H1 (cell line): ENCODE results near the gene HS3ST5.

ENCODE experiments used
- CREB1 ChIP-seq: IDR thresholded peaks from 2 replicates; pipeline ENCODE4 v1.6.1; 2012; ENCODE audit warnings: inconsistent platforms
- EP300 ChIP-seq, 2 experiments: IDR thresholded peaks; 1 replicate in 1 of 2; 2 replicates in 1 of 2; pipeline ENCODE4 v1.6.1; 2011 to 2012; ENCODE audit warnings: low read depth in 2 of 2, low read length in 2 of 2, mild to moderate bottlenecking in 2 of 2, borderline replicate concordance in 1 of 2, inconsistent platforms in 1 of 2, moderate library complexity in 1 of 2
- EZH2 ChIP-seq: fragments of 200-600 bp; sonication (generic); IDR thresholded peaks from 2 replicates; pipeline ENCODE4 v1.7.1; 2012; ENCODE audit warnings: low read depth, mild to moderate bottlenecking, moderate library complexity, low read length, inconsistent platforms; ENCODE audit not compliant: severe bottlenecking
- JUN ChIP-seq: IDR thresholded peaks from 2 replicates; pipeline ENCODE4 v1.6.1; 2011; ENCODE audit warnings: low read depth, mild to moderate bottlenecking, improper control_type of control experiment, low read length
- POLR2A ChIP-seq, 2 experiments: IDR thresholded peaks; 1 replicate in 1 of 2; 2 replicates in 1 of 2; pipeline ENCODE4 v1.6.1; 2011; ENCODE audit warnings: low read depth in 2 of 2, low read length in 2 of 2, mild to moderate bottlenecking in 2 of 2; ENCODE audit errors: control extremely low read depth in 1 of 2
- POLR2AphosphoS5 ChIP-seq: IDR thresholded peaks from 2 replicates; pipeline ENCODE4 v1.6.1; 2011; ENCODE audit warnings: low read depth, low read length
- TF ChIP-seq, protein P1 (sequence below): IDR thresholded peaks from 2 replicates; pipeline ENCODE4 v1.6.1; 2011; ENCODE audit warnings: low read length, improper control_type of control experiment
- TF ChIP-seq, protein P2 (sequence below), 3 experiments: IDR thresholded peaks; 1 replicate in 2 of 3; 2 replicates in 1 of 3; pipeline versions ENCODE4 v1.5.1 to v1.6.1; 2011; ENCODE audit warnings: low read length in 3 of 3, mild to moderate bottlenecking in 3 of 3, inconsistent platforms in 2 of 3, low read depth in 1 of 3, moderate library complexity in 1 of 3; ENCODE audit not compliant: insufficient read depth in 1 of 3; ENCODE audit errors: control extremely low read depth in 1 of 3
- TF ChIP-seq, protein P3 (sequence below): IDR thresholded peaks from 2 replicates; pipeline ENCODE4 v1.6.1; 2012; ENCODE audit warnings: inconsistent platforms

DNA sequence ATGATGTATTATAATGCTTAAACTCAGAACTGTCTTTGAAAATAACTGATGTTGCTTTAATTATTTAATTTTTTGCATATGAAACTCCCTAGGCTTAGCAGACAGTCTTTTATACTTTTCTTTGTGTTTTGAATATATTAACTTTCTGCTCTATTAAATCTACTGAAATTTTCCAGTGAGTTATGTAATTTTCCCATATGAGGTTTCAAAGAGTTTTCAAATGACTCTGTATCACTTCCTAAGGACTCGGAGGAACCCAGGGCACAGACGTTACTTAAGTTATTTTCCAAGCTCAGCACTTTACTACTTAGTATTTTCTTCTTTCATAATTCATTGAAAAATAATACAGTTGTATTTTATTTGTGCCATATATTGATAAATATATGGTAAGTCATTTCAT, 122.6 kb downstream of the HS3ST5 start:
- TF ChIP-seq POLR2AphosphoS5 = no peak
- TF ChIP-seq, protein P1, sequence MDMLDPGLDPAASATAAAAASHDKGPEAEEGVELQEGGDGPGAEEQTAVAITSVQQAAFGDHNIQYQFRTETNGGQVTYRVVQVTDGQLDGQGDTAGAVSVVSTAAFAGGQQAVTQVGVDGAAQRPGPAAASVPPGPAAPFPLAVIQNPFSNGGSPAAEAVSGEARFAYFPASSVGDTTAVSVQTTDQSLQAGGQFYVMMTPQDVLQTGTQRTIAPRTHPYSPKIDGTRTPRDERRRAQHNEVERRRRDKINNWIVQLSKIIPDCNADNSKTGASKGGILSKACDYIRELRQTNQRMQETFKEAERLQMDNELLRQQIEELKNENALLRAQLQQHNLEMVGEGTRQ = no peak
- TF ChIP-seq, protein P2, sequence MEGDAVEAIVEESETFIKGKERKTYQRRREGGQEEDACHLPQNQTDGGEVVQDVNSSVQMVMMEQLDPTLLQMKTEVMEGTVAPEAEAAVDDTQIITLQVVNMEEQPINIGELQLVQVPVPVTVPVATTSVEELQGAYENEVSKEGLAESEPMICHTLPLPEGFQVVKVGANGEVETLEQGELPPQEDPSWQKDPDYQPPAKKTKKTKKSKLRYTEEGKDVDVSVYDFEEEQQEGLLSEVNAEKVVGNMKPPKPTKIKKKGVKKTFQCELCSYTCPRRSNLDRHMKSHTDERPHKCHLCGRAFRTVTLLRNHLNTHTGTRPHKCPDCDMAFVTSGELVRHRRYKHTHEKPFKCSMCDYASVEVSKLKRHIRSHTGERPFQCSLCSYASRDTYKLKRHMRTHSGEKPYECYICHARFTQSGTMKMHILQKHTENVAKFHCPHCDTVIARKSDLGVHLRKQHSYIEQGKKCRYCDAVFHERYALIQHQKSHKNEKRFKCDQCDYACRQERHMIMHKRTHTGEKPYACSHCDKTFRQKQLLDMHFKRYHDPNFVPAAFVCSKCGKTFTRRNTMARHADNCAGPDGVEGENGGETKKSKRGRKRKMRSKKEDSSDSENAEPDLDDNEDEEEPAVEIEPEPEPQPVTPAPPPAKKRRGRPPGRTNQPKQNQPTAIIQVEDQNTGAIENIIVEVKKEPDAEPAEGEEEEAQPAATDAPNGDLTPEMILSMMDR (IDR thresholded peaks at IDR 0.05; ENCODE audit: control extremely low read depth in 1 of 3, insufficient read depth in 1 of 3, low read depth in 1 of 3, low read length in 3 of 3) = no peak
- no peak for TF ChIP-seq EP300 (IDR thresholded peaks at IDR 0.05; ENCODE audit: borderline replicate concordance in 1 of 2, low read depth in 2 of 2, low read length in 2 of 2)
- no peak for TF ChIP-seq POLR2A (IDR thresholded peaks at IDR 0.05; ENCODE audit: control extremely low read depth in 1 of 2, low read depth in 2 of 2, low read length in 2 of 2)
- TF ChIP-seq JUN = no peak
- no peak for TF ChIP-seq CREB1
- no peak for TF ChIP-seq EZH2
- TF ChIP-seq, protein P3, sequence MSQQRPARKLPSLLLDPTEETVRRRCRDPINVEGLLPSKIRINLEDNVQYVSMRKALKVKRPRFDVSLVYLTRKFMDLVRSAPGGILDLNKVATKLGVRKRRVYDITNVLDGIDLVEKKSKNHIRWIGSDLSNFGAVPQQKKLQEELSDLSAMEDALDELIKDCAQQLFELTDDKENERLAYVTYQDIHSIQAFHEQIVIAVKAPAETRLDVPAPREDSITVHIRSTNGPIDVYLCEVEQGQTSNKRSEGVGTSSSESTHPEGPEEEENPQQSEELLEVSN = no peak
